Lower lobe of right lung (tissue), 2 donors: ENCODE results near the gene SLCO4A1. TPM values are rescaled to one million over a fixed set of nuclear protein-coding genes. Genes with fewer than 3 reads are reported as not detected.
"Not testable (repeated sequence)": the region's sequence is repeated elsewhere in the genome, so short reads cannot be mapped to it uniquely, and the experiment has no call there.

Experiments
- ATAC-seq, 2 donors: fragments of 200-7000 bp; cut with Tn5 transposase; one replicate each; pipeline ENCODE4 v1.9.1; 2020 to 2022; ENCODE audit warnings: mild to moderate bottlenecking in 2 of 2, moderate library complexity in 2 of 2
- DNase-seq: peaks from one replicate; pipeline ENCODE4 v3.0.0-alpha.2; 2020
- H3K27ac ChIP-seq: fragments of 200-600 bp; one replicate; pipeline ENCODE4 v1.8.0; 2022
- H3K27me3 ChIP-seq: fragments of 200-600 bp; one replicate; pipeline ENCODE4 v1.8.0; 2022; ENCODE audit warnings: low read depth
- H3K36me3 ChIP-seq: fragments of 200-600 bp; one replicate; pipeline ENCODE4 v1.8.0; 2022; ENCODE audit warnings: mild to moderate bottlenecking
- H3K4me1 ChIP-seq: fragments of 200-600 bp; one replicate; pipeline ENCODE4 v1.8.0; 2022
- H3K4me3 ChIP-seq: fragments of 200-600 bp; one replicate; pipeline ENCODE4 v1.8.0; 2022; ENCODE audit warnings: mild to moderate bottlenecking
- H3K9me3 ChIP-seq: fragments of 200-600 bp; one replicate; pipeline ENCODE4 v1.8.0; 2022
- intact Hi-C: fragments of 100-400 bp; cut with DNase I; formaldehyde crosslinking; loops from one replicate; pipeline ENCODE4 v1.11.0; 2022
- total RNA-seq: library from RNA; stranded (reverse); fragmentation: NEBNext Ultra II Directional; extraction: Animal tissue kit (Norgen Biotek cat#: 25700); gene quantifications from one replicate; pipeline ENCODE4 v1.2.1, GENCODE V29; 2021
- TF ChIP-seq, protein P1 (sequence below): fragments of 200-600 bp; IDR thresholded peaks from one replicate; pipeline ENCODE4 v1.8.0; 2022; ENCODE audit warnings: antibody characterized with exemption, mild to moderate bottlenecking
- donor health status: DM: no; HTN: yes; CAD: no; lungs with severe emphysema.

Gene SLCO4A1
- total RNA-seq, 1 donor from 2014 or later = 72.4 TPM

DNA sequence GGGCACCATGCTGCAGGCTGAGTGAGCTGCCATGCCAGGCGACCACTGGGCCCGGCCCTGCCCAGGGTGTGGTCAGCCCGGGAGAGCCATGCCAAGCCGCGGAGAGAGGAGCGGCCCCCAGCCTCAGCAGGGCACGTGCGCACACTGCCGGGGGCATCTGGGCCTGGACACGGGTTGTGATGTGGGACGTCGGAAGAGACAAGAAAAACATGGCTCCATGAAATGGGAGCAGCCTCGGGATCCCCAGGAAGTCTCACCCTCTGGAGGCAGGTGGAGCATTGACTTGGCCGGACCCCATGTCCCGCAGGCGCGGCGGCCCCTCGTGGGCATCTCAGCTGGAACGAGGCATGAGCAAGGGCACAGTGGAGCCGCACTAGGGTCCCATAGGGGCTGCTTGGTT, 16.8 kb upstream of the SLCO4A1 start:
- no peak overlapping the region for H3K4me3 ChIP-seq

DNA sequence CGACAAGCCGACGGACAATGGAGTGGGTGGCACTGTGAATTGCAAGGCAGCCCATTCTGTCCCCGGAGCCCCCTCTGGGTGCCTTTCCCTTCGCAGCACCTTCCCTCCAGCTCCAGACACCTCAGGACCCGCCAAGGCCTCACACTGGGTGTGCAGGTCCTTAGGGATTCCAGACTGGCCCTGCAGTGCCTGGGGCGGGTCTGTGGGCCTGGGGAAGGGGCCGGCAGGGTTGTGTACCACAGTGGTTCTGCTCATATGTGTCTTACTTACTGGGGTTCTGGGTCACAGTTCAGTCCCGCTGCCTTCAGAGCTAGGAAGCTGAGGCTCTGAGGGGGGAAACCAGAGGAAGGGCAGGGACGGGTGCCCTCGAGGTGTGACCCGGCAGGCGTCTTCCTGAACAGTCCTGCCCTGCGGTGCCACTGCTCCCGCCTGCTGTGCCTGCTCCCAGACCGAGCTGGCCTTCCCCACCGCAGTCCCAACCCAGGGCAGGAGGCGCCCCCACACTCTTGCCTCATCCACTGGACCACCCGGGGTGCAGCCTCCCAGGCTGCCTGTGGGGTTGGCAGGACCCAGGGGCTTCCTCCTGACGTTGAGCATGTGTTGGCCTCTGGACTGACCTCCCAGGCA, 16.3 kb upstream of the SLCO4A1 start:
- Histone ChIP-seq H3K27me3 (peaks cover 2% of the 10 kb centered on the region), H3K36me3 (no peaks in the 10 kb centered on the region), H3K4me1 (peaks cover 44% of the 10 kb centered on the region), H3K4me3 (no peak overlapping the region), H3K27ac (no peak overlapping the region), H3K9me3 (no peaks in the 10 kb centered on the region)
- ATAC-seq (no peak), DNase-seq (no peak)
- intact Hi-C loops = no loop called here
- TF ChIP-seq, protein P1, sequence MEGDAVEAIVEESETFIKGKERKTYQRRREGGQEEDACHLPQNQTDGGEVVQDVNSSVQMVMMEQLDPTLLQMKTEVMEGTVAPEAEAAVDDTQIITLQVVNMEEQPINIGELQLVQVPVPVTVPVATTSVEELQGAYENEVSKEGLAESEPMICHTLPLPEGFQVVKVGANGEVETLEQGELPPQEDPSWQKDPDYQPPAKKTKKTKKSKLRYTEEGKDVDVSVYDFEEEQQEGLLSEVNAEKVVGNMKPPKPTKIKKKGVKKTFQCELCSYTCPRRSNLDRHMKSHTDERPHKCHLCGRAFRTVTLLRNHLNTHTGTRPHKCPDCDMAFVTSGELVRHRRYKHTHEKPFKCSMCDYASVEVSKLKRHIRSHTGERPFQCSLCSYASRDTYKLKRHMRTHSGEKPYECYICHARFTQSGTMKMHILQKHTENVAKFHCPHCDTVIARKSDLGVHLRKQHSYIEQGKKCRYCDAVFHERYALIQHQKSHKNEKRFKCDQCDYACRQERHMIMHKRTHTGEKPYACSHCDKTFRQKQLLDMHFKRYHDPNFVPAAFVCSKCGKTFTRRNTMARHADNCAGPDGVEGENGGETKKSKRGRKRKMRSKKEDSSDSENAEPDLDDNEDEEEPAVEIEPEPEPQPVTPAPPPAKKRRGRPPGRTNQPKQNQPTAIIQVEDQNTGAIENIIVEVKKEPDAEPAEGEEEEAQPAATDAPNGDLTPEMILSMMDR = no peak

More for the DNA sequence above, 16.8 kb upstream of the SLCO4A1 start:
- intact Hi-C loops = no loop called here
- no peaks in the 10 kb centered on the region for H3K9me3 ChIP-seq
- no peaks in the 10 kb centered on the region for H3K27me3 ChIP-seq
- H3K4me1 ChIP-seq = peaks cover 44% of the 10 kb centered on the region
- TF ChIP-seq, protein P1 = no peak
- ATAC-seq (no peak), DNase-seq (no peak)
- no peaks in the 10 kb centered on the region for H3K36me3 ChIP-seq
- H3K27ac ChIP-seq = peak overlapping the region; percentile 96

DNA sequence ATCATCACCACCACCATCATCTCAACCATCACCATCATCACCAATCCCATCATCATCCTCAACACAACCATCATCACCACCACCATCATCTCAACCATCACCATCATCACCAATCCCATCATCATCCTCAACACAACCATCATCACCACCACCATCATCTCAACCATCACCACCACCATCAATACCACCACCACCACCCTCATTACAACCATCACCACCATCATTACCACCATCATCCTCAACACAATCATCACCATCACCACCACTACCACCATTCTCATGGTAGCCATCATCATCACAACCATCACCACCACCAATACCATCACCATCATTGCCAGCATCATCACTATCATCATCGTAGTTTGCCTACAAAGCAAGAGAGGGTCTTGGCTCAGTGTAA, 14.9 kb upstream of the SLCO4A1 start:
- H3K4me3 ChIP-seq, DNase-seq, H3K36me3 ChIP-seq, H3K27ac ChIP-seq, intact Hi-C loops, ATAC-seq, H3K9me3 ChIP-seq: not testable (repeated sequence)
- Histone ChIP-seq H3K27me3 (peaks cover 12% of the 10 kb centered on the region), H3K4me1 (peaks cover 33% of the 10 kb centered on the region)

DNA sequence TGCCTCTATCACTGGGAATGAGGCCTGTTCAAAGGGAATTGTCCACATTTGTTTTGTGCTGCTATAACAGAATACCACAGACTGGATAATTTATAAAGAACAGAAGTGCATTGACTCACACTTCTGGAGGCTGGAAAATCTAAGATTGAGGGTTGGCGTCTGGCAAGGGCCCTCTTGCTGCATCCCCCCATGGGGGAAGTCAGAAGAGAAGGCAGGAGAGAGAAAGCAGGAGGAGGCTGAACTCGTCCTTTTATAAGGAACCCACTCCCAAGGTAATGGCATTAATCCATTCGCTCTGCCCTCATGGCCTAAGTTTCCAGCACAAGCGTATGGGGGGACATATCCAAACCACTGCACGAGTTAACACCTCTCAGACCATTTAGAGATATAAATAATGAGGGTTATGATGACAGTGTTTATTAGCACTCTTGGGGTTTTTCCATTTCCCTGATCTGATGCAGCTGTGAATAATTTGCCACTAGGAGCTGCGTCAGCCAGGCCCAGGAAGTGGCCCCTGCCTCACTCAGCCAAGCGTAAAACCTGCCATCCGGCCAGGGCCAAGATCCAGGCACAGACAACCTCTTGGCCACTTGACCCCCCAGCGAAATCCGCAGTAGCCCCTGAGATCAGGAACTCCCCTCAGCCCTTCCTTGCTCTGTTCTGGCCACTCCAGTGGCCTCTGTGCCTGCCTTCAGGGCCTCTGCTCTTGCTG, 14.2 kb upstream of the SLCO4A1 start:
- DNase-seq = no peak
- TF ChIP-seq, protein P1 = no peak
- Histone ChIP-seq H3K4me1 (peaks cover 32% of the 10 kb centered on the region), H3K36me3 (no peaks in the 10 kb centered on the region), H3K4me3 (no peak overlapping the region), H3K9me3 (no peaks in the 10 kb centered on the region), H3K27ac (no peak overlapping the region), H3K27me3 (peaks cover 15% of the 10 kb centered on the region)
- ATAC-seq = no peak
- intact Hi-C loops = no loop called here

DNA sequence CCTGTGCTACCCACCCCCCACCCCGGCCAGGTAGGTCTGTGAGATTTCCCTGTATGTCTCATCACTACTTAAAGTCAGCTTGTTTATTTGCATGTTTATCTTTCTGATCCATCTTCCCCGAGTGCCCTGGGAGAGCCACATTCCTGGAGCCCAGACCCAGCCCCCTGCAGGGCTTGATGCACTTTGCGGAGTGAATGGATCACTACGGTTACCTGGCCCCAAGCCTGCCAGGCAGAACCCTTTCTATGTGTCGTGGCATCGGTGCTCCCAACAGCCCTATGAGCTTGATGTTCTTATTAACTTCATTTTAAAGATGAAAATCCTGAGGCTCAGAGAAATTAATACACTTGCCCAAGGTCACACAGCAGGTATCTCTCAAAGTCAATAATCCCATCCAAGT, 13.6 kb upstream of the SLCO4A1 start:
- peaks cover 31% of the 10 kb centered on the region for H3K4me1 ChIP-seq
- H3K27ac ChIP-seq = no peak overlapping the region
- ATAC-seq = no peak
- no peak overlapping the region for H3K4me3 ChIP-seq
- H3K9me3 ChIP-seq = no peaks in the 10 kb centered on the region
- H3K27me3 ChIP-seq = peaks cover 21% of the 10 kb centered on the region
- DNase-seq = no peak
- intact Hi-C loops = no loop called here
- no peaks in the 10 kb centered on the region for H3K36me3 ChIP-seq
- TF ChIP-seq, protein P1 = no peak

DNA sequence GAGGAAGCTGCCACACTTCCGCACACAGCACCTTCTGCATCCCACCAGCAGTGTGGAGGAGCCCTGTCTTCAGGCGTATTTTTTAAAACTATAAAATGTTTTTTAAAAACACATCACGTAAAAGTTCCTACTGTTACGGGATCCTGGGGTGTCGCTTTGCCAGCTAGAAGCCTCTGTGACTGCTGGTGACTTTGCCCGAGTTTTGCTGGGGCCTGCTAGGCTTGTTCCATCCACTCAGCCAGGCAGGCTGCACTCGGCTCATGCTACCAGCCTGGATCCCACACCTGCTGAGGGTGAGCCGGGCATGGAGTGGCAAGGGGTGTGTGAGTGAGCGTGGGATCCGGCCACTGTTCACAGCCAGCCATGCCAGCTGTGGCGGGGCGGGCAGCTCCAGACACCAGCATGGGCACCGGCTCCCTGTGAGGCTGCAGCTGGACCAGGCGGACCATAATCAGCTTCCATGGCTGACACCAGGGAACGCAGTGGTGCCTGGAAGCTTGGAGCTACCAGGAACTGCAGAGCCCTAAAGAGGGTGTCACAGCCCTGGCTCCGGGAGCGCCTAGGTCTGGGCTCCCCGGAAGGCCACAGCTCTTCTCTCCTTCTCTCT, 12.3 kb upstream of the SLCO4A1 start:
- DNase-seq = no peak
- no peak overlapping the region for H3K4me3 ChIP-seq
- intact Hi-C loops = no loop called here
- ATAC-seq = no peak
- peaks cover 27% of the 10 kb centered on the region for H3K27me3 ChIP-seq
- H3K4me1 ChIP-seq = peaks cover 19% of the 10 kb centered on the region
- H3K36me3 ChIP-seq = no peaks in the 10 kb centered on the region
- TF ChIP-seq, protein P1 = no peak
- H3K9me3 ChIP-seq = no peaks in the 10 kb centered on the region
- H3K27ac ChIP-seq = no peak overlapping the region
